OCI-LY3 (cell line): ENCODE results near the gene TPRG1.

Experiments used
- EZH2phosphoT487 ChIP-seq: fragments of 200-600 bp; shearing (Covaris generic); IDR thresholded peaks from 2 replicates; pipeline ENCODE4 v1.6.1; 2018; ENCODE audit warnings: antibody characterized with exemption, mixed run types, low read depth
- TF ChIP-seq, protein P1 (sequence below): fragments of 200-600, 300-600 bp; sonication (generic); IDR thresholded peaks from 2 replicates; pipeline ENCODE4 v1.5.1; 2014; ENCODE audit warnings: antibody characterized with exemption, low read length, low read depth

DNA sequence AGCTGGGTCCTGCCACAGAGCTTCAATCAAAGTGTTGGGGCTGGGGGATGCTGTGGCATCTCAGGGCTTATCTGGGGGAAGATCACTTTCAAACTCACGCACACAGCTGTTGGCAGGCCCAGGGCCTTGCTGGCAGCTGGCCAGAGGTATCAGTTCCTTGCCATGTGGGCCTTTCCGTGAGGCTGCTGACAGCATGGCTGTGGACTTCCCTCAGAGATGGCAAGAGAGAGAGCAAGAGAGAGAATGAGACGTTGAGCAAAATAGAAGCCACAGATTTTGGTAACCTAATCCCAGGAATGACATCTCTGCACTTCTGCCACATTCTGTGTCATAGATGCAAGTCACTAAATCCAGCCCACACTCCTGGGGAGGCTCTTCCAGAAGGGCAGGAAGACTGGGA, 91.0 kb downstream of the TPRG1 start:
- TF ChIP-seq EZH2phosphoT487: no peak
- TF ChIP-seq, protein P1, sequence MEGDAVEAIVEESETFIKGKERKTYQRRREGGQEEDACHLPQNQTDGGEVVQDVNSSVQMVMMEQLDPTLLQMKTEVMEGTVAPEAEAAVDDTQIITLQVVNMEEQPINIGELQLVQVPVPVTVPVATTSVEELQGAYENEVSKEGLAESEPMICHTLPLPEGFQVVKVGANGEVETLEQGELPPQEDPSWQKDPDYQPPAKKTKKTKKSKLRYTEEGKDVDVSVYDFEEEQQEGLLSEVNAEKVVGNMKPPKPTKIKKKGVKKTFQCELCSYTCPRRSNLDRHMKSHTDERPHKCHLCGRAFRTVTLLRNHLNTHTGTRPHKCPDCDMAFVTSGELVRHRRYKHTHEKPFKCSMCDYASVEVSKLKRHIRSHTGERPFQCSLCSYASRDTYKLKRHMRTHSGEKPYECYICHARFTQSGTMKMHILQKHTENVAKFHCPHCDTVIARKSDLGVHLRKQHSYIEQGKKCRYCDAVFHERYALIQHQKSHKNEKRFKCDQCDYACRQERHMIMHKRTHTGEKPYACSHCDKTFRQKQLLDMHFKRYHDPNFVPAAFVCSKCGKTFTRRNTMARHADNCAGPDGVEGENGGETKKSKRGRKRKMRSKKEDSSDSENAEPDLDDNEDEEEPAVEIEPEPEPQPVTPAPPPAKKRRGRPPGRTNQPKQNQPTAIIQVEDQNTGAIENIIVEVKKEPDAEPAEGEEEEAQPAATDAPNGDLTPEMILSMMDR: no peak
